IPS-NIHi11 (cell line): ENCODE measurements around the gene ZBTB26.

Experiments used
- DNase-seq: peaks from one replicate; pipeline ENCODE4 v3.0.0; 2012; ENCODE audit warnings: mixed read lengths, low spot score

Gene ZBTB26

GRCh38 chr9:122931226-122932121 is at the start of gene ZBTB26:
Gene ZBTB26 (minus strand): TSS chr9:122931512. CDS start chr9:122919934, 11,578 bp downstream.
- peak; percentile 98 for DNase-seq

- no peak for DNase-seq
Measured at GRCh38 chr9:122978601-122979000, 47.3 kb upstream of the ZBTB26 start.

GRCh38 chr9:122975196-122975595 is 43.9 kb upstream of the ZBTB26 start:
- DNase-seq: no peak

- no peak for DNase-seq
Measured at GRCh38 chr9:122961139-122961538, 29.8 kb upstream of the ZBTB26 start.

GRCh38 chr9:122955961-122956360 is 24.6 kb upstream of the ZBTB26 start:
- no peak for DNase-seq

GRCh38 chr9:122954253-122954691 is 23.0 kb upstream of the ZBTB26 start:
- no peak for DNase-seq

GRCh38 chr9:122951056-122951455 is 19.7 kb upstream of the ZBTB26 start:
- no peak for DNase-seq

- DNase-seq: no peak
Measured at GRCh38 chr9:122950263-122950662, 19.0 kb upstream of the ZBTB26 start.

GRCh38 chr9:122949696-122950095 is 18.4 kb upstream of the ZBTB26 start:
- no peak for DNase-seq

- DNase-seq: no peak
Measured at GRCh38 chr9:122948313-122948712, 17.0 kb upstream of the ZBTB26 start.

- DNase-seq: no peak
Measured at GRCh38 chr9:122946461-122947005, 15.2 kb upstream of the ZBTB26 start.

GRCh38 chr9:122944960-122945888 is 13.9 kb upstream of the ZBTB26 start:
- no peak for DNase-seq

- DNase-seq: peak; percentile 20
Measured at GRCh38 chr9:122941582-122942234, 10.4 kb upstream of the ZBTB26 start.

- DNase-seq: peak; percentile 99
Measured at GRCh38 chr9:122940749-122941581, 9.7 kb upstream of the ZBTB26 start, which contains the start of gene RABGAP1. Gene RABGAP1 (plus strand): TSS chr9:122941020. CDS start chr9:122957060, 16,040 bp downstream.

- DNase-seq: no peak
Measured at GRCh38 chr9:122940454-122940748, 9.1 kb upstream of the ZBTB26 start.

- DNase-seq: no peak
Measured at GRCh38 chr9:122939601-122940000, 8.3 kb upstream of the ZBTB26 start.

GRCh38 chr9:122936883-122937282 is 5.6 kb upstream of the ZBTB26 start:
- DNase-seq: no peak

GRCh38 chr9:122936464-122936863 is 5.2 kb upstream of the ZBTB26 start:
- no peak for DNase-seq

- DNase-seq: no peak
Measured at GRCh38 chr9:122930541-122931225, 629 bp downstream of the ZBTB26 start.

GRCh38 chr9:122929796-122930354 is 1.4 kb downstream of the ZBTB26 start:
- no peak for DNase-seq
